Measurements from ENCODE around the gene UBQLN4.

UBQLN4 gene

GRCh38 chr1:156006666-156007376, 46.8 kb downstream of the UBQLN4 start:
- DNase-seq = no peak

GRCh38 chr1:156004843-156005584, 48.6 kb downstream of the UBQLN4 start:
- no peak for DNase-seq

GRCh38 chr1:156003923-156004188, 49.7 kb downstream of the UBQLN4 start:
- DNase-seq = no peak

DNA sequence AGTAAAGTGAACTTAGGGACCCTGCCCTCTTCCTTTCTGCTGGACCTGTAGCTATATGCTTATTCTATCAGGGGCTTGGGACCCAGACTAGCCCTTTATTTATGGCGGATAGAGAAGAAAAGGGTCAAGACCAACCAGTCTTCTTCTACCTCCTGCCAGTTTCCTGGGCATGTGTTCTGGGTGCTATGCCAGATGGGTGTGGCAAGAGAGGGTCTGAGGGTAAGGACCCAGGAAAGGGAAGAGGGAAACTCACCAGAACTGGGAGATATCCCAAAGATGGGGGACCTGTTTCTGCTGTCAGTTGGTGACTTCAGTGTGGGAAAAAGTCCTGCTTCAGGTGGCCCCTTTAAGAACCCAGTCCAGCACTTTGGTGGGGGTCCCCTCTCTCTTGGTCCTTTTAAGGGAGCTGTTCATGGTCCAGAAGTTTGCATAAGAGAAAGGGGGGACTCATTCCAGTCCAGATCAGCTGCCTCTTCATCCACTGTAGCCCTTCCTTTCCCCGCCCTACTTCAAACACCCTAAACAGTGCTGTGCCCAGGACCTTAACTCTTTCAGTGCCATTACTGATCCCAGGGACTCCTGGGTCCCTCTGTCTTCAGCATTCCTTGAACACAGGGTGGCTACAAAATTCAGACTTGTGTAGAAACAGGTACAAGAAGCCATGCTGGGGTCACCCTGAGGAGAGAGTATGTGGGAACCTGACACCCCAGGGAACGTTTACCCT, 51.2 kb downstream of the UBQLN4 start:
- no peak for DNase-seq

- no peak for DNase-seq
These were observed 51.9 kb downstream of the UBQLN4 start for GRCh38 chr1:156001662-156002171.

DNA sequence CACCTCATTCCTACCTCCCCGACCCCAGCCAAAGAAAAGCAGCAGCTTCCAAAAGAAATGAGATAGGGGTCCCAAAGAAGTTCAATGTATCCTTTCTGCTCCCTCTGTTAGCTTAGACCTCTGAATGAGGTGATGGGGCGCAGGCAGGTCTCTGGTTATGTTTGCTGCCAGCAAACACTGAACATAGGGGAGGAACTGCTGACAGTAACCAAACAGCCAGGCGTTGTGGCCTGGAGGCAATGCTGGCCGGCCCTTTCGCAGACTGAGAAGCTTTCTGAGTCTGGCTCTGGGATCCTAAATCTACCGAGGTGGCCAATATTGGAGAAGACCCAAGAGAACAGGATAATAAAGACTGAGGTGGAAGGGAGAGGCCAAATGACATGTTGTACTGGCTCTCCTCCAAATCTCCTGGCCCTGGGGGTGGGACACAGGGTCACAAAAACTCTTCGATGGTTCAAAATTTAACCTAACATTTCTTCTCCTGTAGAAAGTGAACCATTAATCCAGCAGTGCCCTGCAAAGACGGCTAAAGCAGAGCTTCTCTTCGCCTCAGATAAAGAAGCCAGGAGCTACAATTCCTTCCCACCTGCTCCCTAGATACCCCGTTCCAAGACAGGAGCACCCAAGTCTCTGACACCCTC, 52.5 kb downstream of the UBQLN4 start:
- no peak for DNase-seq

DNA sequence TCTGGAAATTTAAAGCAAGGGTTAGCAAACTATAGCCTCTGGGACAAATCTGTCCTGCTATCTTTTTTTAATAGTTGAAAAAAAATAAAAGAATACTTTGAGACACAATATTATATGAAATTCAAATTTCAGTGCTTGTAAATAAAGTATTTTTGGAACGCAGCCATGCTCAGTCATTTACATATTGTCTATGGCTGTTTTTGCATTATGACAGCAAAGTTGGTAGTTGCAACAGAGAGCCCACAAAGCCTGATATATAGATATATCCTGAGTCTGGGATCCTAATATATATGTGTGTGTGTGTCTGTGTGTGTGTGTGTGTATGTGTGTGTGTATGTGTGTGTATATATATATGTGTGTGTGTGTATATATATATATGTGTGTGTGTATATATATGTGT, 53.6 kb downstream of the UBQLN4 start:
- DNase-seq = no peak

GRCh38 chr1:155996166-155996565, 57.4 kb downstream of the UBQLN4 start:
- DNase-seq = no peak

DNA sequence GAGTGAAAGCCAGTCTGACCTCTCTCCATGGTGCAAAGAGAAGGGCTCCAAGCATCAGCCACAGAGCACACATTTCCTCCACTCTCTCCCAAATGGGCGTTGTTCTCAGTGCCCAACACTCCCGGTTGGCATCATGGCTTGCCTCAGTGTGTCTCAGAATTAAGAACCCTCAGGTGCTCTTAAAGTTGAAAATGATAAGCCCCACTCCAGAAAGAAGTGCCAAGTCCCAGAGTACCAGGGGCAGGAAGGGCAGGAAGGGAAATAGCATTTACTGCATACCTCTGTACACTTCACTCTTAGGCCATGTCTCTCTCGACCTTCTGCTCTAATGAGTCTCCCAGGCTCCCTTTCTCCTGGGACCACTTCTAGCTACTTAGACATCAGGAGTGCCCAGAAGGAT, 60.0 kb downstream of the UBQLN4 start:
- no peak for DNase-seq

DNA sequence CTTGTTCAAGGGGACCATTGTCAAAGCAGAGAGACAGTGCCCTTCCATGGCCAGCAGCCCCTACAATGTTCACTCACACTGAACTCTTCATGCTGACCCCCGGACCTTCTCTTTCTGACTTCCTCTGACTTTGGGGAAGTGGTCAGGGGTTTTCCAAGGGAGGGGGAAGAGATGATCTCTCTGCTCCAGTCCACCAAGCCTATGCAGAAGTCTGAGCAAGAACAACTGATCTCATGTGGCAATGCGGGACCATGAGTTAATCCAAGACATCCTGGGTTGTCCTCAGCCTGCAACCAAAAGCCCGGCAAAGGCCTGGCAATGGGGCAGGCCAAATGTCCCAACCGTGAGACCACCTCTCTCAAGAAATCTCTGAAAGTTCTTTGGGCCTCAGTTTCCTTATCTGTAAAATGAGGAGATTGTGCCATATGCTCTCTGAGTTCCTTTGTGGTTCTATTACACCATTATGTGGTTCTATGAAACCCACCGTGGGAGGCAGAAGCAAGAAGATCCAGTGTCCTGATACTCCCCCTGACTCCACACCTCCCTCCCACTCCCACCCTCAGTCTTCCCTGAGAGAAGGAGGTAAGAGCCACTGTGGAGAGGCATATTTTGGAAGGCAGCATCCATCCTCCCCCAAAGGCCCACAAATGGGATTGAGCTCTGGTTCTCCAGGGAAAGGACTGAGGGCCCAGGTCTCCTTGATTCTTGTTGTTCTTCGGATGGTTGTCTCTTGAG, 63.4 kb downstream of the UBQLN4 start:
- DNase-seq = peak; percentile 92 to 99

DNA sequence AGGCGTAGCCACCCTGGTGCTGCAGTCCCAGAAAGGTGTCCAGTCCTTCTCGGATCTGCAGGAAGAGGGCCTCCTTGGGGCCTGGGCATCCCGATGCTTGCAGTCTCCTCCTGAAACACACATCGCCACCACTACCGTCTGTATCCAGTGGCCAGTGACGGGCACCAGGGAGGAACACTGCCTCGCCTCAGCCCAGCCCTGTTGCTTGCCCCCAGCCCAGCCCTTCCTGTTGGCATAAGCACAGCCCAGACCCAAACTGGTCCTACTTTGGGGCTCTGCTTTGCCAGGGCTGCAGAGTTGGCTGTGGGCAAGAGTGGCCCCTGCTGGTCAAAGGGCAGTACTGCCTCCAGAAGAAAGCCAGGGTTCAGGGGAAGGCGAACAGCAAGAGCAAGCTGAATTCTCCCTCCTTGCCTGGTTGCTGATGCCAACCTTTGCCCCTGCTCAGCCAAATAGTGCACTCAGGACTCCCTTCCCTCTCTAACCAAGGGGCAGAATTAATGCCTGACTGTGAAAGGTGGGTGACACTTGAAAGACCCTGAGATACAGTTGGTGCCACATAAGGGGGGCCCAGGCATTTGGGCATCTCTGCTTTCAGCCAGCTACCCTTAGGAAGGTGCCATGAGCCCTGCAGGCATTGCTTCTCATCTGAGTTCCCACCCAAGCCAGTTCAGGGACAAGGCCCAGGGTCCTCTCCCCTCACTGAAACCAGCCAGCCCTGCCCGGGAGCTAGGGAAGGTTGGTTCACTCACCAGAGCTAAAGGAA, 64.2 kb downstream of the UBQLN4 start:
- peak; percentile 76 to 89 for DNase-seq
